GM21723 (cell line): ENCODE results near the gene HORMAD2.
"Not testable (repeated sequence)": the region's sequence is repeated elsewhere in the genome, so short reads cannot be mapped to it uniquely, and the experiment has no call there.

Experiments used
- ATAC-seq: cut with Tn5 transposase; IDR thresholded peaks from one replicate; pipeline ENCODE4 v1.9.1; 2021; ENCODE audit warnings: mild to moderate bottlenecking, moderate library complexity; ENCODE audit not compliant: unreplicated experiment

The HORMAD2 gene

DNA sequence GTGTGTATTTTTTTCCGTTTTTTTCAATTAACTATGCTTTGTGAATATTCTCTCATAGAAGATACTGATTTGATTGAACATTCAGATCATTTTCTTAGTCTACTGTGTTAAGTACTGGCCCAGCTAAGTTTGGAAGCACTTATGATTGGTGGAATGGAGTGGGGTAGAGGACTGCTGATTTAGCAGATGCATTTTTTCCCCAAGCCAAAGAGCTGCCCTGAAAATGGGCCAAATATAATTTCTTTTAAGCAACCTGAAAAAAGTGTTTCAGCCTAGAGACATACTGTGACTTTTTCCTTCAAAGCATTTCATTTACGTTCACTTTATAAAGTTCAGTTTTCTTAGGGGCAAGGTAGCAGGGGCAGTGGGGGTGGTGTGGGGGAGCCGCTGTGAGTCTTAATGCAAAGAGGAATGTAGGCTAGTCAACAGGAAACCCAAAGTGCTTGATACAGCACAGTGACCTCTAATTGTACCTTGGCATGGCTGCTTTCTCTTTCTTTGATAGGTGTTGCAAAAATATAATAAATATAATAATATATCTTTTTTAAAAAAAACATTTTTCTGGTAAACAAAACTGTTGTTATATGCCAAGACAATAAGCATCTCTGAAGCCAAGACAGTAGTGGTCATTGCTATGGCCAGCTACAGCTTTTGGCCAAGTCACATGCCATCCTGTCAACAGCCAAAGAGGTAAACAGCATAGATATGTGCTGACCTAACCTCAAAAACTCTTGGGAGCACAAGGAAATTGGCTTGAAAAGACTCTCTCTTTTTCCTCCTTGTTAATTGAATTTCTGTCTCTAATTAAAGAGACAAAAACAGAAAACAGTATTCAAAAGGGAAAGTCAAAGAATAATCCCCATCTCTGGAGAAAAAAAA lies 107.5 kb downstream of the HORMAD2 start:
- ATAC-seq, result no peak

DNA sequence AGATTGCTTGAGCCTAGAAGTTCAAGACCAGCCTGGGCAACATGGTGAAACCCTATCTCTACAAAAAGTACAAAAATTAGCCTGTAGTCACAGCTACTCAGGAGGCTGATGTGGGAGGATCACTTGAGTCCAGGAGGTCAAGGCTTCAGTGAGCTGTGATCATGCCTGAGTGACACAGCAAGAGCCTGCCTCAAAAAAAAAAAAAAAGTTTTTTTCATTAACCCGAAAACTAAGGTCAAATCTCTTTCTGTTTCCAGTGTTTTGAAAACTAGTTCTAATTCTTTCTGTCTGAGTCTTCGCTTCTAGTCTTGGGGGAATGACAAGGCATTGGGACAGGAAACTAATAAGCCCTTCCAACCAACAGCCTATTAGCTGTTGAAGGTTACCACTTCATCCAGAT lies 108.6 kb downstream of the HORMAD2 start:
- ATAC-seq, result no peak

DNA sequence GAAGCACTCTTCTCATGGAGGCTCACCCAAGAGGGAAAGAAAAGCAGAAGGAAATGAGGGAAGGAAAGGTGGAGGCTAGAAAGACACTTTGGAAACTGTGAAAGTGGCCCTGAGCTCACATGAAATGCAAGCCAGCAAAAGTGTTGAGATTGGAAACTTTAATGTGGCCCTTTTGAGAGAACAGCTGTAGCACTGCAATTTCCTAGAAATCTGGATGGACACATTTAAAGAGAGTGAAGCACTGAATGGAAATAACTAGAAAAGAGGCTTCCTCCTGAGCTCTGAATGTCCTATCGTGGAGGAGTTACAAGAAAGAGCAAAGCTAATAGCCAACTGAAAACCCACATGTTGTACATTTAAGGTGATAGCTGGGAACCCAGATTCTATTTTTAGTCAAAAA lies 110.3 kb downstream of the HORMAD2 start:
- no peak for ATAC-seq

DNA sequence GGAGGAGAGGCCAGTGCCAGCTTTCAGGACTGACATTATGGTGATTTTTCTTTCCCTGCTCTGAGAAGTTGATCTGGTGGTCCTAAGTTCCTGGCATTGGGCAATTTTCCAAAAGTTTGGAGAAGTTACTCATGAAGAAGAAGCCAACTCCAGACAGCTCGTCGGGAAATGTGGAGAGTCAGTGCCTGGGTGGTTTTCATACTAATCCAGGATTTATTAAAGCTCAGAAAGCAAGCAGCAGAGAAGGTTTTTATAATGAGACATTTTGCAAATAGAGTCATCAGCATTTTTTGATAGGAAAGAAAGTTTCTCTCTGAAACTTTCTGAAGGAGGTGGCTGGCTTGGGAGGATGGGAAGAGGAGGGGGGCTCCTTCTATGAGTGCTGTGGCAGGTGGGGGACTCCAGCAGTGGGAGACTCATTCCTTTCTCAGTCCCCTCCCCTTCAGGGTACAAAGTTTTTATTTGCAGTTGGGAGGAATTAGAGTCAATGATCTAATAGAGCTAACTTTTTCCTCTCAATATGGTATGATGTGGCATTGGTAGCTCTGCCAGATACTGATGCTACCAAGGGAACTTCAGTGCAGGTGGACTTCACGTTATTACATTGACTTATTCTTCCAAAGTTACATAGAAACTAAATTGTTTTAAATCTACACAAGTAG lies 110.9 kb downstream of the HORMAD2 start:
- no peak for ATAC-seq

DNA sequence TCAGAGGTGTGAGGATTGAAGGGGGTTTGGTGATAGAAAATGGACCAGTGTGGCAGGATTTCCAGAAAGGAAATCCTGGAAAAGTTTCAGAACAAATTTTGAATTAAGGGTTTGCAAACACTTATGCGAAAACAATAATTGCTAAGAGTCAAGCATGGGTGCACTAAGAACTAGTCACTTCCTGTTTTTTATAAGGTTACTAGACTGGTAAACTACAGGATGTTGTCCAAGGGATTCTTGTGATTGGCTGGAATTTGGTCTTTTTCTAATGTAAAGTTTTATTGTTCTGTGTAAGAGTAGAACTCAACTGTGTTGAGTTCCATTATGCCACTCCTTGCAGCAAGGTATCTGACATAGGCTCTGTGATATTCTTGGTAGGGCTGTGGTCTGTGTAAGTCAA lies 112.2 kb downstream of the HORMAD2 start:
- ATAC-seq, result no peak

DNA sequence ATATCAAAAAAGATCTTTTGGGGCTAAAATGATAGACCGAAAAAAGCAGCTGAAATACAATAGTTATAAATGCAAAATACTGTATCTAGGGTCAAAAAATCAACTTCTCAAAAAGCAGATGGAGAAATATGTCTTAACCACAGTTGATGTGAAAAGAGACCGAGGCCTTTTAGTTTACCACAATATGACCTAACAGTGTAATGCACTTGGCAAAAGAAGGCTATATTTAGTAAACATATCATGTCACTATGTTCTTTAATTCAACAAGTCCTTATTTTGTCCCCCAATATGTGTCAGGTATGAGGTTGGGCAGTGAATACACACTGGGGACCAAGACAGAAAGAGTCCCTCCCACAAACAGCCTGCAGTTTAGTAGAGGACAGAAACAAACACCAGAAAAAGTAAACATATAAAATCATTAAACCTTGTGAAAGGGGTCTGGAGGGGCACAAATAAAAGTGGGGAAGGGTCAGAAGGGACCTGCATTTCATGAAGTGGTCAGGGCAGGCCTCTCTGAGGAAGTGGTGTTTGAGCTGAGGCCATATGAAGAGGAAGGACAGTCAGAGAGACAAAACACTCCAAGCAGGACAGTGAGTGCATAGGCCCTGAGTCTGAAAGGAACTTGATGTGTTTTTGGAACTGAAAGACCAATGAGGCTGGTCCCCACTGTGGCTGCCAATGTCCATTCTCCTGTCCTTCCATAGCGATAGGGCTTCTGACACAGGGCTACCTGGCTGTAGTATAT lies 112.9 kb downstream of the HORMAD2 start:
- ATAC-seq, result no peak

DNA sequence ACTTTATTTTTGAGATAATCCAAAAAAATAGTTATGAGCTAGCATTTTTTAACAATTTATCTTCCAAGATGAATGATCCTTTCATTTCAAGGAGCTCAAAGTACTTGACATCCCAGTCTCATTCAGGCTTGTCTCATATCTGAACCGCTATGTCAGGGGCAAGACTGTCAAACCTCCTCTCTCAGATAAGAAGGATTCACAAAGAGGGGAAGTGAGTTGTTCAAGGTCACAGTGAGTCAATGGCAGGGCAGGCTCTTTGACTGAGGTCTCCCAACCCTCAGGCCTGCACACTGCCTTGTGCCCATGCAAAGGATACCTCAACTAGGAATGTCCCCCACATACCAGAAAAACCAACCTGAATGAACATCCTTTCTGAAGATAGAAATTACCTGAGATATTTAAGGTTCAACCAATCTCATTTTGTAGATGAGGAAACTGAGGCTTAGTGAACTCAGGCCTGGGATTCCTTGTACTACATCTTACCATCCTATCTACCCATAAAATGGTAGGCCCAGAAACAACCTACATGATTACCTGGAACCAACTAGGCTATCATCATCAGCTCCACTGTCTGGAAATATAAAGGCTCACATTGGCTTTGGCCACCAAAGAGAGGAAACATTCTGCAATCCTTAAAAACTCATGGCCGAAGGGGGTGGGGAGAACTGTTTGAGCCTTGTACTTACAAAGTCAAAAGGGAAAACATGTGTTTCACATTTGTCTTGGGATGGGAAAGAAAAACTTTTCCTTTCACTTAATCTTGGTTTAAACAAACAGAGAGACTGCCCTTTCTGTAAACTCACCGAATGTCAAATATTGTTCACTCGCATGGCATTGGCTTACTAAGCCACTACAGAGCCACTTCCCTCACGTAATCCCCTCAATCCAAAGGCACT lies 115.2 kb downstream of the HORMAD2 start:
- ATAC-seq, result no peak

DNA sequence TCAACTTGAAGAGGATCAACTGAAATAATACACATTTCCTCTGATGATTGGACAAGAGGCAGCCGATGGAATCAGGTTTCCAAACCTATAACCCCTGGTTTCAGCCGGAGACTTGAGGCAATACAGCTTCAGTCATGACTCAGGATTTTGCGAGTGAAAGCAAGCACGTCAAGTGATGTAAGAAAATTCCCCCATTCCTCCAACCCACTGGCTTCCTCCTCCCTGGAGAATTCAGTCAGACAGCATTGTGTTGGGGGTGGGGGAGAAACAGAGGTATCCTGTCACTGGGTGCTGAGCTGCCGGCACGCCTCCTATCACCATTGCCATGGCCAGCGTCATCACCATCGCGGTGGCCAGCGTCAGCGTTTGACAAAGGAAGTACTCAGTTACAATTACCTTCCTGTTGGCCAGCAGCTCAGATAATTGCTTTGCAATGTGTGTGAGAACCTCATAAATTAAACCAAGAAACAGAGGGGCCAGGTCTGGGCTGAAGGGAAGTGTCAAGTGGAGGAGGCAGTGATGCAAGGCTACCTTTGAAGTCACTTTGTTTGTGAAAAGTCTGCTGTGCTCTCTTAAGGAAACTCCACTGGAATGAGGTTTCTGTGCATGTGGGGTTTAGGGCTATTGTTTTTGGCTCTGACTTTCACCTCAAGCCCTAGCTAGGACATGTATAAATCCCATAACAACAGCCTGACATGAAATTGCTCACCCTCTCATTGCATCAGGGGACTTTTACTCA lies 116.0 kb downstream of the HORMAD2 start:
- no peak for ATAC-seq

DNA sequence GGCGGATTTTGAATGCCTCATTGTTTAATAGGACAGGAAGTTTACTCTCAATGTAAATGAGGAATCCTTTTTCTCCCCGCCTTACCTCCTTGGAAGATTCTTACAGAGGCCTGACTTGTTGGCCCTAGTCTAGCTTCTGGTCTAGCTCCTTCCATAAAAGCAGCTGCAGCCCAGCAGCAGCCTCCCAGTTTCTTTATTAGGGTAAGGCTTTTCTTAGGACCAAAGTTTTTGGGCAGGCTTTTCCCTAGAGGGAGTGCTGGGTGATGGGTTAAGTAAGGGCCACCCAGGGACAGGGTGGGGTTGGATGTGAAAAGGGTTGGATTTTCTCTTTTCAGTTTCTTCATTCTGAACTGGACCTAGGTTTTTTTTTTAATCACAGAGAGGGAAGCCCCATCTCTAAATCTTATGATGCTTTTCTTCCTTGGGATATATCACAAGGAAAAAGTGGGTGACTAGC lies 116.6 kb downstream of the HORMAD2 start:
- ATAC-seq, result no peak

DNA sequence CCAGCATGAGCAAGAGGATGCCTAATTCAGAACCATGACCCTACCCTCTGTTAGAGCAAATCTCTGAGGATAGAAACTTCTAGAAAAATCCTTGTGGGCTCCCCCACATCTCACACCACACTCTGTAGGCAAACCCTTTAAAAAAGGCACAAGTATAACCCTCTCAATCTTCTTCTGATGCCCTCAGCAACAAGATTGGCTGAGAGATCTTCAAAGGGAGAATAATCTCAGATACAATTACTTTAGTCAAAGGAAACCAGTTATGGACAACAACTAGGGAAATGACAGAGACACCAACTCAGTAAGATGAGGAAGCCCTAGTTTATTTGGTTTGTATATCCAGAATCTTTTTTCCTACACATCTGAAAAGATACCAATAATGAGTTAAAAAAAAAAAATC lies 117.1 kb downstream of the HORMAD2 start:
- no peak for ATAC-seq

DNA sequence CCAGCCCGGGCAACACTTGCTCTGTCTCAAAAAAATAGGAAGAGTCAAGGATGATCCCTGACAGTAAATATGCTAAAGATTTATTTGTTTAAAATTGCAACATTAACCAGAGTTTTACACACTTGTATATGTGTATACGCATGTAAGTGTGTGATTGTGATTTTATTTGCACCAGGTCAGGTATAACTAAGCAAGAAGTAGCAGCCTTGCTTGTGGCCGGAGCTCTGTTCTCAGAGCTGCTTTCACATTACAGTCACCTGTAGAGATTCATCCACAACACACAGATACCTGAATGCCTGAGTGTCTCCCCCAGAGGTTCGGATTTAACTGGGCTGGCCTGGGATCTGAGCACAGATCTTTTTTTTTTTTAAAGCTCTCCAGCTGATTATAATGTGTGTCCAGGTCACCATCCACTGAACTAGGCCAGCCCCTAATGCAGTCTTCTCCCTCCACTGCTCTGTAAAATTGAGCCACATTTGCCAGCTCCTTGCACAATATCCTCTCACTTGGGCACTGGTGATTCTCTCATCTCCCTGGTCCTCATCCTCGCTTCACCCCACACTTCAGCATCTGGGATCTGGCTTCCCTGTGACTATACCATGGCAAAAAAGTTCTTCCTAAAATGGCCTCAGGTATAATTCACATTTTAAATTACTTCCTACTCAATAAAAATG lies 118.0 kb downstream of the HORMAD2 start:
- ATAC-seq, result no peak

DNA sequence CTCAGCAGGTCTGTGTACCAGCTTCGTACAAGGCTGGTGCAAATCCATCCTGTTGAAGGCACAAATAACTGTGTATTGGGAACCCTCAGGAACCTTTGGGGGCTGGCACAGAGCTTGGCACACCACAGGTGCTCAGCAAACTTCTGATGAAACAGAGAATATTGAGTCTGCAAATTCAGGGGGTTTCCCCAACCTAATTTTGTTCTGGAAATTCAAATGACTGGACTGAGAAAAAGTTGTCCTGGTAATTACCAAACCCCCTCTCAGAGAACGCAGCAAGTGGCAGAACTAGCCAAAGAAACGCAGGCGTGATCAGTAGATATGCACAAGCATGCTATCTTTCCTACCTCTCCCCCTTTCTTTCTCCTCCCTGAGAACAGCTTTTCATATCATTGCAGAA lies 118.7 kb downstream of the HORMAD2 start:
- no peak for ATAC-seq

DNA sequence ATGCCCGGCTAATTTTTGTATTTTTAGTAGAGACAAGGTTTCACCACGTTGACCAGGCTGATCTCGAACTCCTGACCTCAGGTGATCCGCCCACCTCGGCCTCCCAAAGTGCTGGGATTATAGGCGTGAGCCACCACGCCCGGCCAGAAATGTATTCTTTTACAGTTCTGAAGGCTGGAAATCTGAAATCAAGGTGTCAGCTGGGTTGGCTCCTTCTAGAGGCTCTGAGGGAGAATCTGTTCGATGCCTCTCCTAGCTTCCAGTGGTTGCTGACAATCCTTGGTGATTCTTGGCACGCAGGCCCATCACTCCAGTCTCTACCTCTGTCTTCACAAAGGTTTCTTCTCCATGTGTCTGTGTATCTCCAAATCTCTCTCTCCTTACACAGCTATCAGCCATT lies 120.6 kb downstream of the HORMAD2 start:
- ATAC-seq, result not testable (repeated sequence)

DNA sequence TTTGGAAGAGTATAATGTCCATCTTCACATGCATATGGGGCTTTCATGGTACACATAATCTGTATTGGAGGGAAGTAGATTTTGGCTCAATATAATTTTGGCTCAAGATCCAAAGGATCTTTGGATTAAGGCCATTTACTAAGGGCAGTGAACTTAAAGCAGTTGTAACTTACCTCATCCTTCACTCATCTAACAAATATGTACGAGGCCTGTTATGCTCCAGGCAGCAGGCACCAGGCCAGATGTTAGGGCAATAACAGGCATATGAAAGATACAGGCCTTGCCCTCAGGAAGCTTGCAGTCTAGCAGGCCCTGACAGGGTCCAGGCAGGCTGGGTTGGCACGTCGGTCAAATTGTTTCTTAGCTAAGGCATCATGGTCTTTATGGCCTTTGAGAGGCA lies 121.7 kb downstream of the HORMAD2 start:
- ATAC-seq, result no peak

DNA sequence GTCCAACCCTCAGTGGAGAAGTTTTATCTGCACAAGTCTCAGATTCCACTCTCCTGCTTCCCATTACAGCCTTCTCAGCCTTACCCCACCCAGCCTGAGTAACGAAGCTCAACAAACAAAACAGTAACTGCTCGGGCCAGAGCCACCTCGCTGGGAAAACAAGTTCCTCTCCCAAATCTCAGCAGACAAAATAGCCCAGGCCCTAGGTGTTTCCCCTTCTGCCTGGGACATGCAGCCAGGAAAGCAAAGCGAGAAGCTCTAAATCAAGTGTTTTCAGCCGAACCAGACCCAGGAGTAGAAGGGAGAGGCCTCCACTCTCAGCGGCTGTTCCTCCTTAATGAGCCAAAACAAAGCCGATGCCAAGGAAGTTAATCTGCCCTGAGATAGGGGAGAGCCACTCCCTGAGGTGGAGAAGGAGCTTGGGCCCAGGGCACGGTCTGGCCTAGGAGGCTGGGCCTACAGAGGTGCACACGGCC lies 122.3 kb downstream of the HORMAD2 start:
- ATAC-seq, result no peak

DNA sequence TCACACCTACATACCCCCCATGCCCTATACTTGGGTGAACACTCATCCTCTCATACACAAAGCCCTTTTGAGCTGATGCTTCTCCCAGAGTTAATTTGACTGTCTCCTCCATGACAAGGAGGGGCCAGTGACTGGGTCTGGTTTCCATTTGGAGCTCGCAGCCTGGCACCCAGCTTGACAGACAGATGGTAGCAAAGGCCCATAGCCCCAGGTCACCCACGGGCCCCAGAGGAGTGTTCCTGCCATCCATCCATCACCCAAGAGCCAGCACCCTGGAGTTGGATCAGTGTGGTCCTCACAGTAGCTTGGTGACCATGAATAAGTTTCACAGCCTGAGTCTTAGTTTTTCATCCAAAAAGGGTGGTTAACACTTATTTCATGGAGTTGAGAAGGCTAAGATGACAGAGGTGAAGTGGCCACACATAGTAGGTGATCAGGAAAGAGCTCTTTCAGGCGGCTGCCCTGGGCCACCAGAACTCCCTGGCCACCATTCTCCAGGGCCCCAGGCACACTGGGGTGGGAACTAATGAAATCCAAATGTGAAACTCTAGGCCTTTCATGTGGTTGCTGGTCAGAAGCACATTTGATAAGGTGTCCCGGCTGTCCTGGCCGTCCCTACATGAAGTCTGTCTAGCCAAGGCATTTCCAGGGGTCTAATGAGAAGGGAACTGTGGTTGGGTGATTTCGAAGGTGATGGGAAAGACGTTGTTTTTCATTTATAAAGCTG lies 123.9 kb downstream of the HORMAD2 start:
- ATAC-seq, result no peak

DNA sequence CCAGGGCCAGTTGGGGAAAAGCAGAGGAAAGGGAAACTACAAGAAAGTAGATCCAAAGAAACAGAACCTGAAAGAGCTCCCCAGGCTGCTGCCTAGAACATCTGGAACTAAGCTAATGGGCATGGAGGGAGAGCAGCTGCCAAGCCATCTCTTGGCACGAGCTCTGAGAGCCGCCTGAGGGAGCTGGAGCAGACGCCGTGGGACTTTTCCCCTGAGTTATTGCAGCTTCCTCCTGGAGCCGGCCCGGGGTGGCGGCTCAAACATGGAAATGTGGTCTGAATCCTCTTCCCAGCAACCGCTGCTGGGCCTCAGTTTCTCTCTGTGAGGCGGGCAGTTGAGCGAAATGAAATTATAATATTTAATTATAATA lies 124.5 kb downstream of the HORMAD2 start:
- no peak for ATAC-seq

DNA sequence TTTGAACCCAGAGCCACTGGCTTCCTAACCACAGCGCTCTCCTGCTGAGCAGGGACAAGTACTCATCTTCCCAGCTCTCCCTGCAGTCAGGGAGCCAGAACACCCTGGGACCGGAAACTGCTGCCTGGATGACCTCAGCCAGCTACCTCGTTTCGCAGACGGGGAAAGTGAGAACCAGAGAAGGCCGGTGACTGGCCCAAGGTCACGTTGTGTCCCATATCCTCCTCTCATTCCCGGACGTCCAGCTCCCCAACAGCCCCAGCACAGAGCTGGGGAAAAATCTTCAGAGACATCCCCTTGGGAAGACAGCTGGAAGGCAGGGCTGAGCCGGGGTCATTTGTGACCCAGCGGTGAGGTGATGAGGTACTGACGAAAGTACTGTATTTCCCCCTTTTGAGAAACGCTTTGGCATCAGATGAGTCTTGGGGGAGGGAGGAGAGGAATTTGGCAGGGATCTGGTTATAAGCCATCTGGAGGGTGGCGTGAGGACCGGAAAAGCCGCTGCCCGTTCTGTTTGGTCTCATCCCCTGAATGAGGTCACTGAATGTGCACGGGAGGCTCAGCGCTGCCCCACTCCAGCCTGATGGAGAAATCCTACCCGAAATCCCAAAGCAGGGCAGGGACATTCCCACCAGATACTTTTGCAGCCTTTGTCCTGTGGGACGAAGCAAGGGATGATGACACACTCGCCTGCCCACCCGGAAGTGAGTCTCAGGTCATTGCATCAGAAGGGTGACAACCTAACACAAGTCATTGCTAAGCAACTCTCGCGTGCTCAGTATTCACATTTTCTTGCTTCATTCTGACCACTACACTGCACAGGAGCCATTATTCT lies 125.2 kb downstream of the HORMAD2 start:
- no peak for ATAC-seq
